LHCN-M2 (cell line): ENCODE measurements around the gene OSBPL1A. TPM values are rescaled to one million over a fixed set of nuclear protein-coding genes. Genes with fewer than 3 reads are reported as not detected.

Experiments used
- DNase-seq: peaks from one replicate; pipeline ENCODE4 v3.0.0-alpha.2; 2012; ENCODE audit warnings: low read depth
- polyA plus RNA-seq: library from polyadenylated mRNA; unstranded; fragments of >200 nt; gene quantifications from one replicate; pipeline ENCODE4 v1.2.1, GENCODE V29; 2012; ENCODE audit warnings: missing spikeins
- total RNA-seq: library from RNA; depleted of rRNA; stranded (reverse); fragments of >200 nt; gene quantifications from 2 replicates; pipeline ENCODE4 v1.2.3, GENCODE V29; 2014; rRNA removed

Gene OSBPL1A
- total RNA-seq: 13.9 and 19.2 TPM in 2 replicates
- polyA plus RNA-seq: 8.4 TPM

DNA sequence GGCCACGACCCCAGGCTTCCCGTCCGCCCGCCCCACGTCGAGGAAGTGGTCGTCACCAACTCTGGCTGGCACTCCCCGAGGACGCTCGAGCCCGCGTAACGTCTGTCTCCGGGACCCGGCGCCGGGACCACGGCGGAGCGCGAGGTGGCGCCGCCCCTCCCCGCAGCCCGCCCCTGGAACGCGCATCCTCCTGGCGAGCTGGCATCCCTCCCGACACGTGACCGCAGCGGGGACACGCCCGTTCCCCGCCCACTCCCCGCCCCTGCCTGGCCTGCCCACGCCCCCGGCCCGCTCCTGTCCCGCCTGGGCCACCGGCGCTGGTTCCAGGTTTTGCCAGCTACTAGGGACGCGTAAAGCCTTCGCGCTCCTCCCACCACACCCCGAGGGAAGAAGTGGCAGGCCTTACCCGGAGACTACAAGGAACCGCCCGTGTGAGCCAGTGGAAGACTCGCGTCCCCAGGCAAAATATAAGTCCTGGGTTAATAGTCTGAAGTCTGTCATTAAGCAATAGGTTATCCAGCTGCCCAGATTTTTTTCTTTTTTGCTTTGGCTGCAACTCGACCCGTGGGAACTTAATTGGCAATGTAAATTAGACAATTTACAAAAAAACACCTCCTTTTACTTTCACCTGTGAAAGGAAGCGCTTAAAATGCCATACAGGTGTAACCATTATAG is at the start of gene OSBPL1A:
OSBPL1A (minus strand) TSS at position 131 of the 675 bp plus-strand sequence. CDS start 20,291 bp downstream, outside the sequence.
- peak; percentile 87 for DNase-seq

DNA sequence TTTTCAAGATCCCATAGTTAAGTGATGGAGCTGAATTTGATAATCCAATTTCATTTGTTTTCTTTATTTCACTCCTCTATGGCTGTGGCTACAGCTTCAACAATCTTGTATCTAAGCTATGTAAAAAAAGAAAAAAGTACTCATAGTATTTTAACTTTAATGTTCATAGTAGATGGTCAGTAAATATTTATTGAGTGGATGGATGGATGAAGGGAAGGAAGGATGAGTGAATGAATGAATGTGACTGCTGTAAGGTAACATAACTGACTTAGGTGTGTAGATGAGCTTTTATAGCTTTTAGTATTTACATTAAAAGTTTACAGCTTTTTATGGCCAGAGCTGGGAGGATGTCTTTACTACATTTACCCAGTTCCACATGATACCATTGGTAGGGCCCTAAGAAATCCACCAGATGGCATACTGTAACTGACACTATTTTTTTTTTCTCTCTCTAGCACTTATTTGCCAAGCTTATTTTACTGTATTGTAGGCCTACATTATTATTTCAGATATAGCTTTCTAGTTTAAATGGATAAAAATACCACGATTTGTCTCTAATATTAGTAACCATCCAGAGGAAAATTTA is 49.4 kb upstream of the OSBPL1A start:
- DNase-seq: peak; percentile 5

DNA sequence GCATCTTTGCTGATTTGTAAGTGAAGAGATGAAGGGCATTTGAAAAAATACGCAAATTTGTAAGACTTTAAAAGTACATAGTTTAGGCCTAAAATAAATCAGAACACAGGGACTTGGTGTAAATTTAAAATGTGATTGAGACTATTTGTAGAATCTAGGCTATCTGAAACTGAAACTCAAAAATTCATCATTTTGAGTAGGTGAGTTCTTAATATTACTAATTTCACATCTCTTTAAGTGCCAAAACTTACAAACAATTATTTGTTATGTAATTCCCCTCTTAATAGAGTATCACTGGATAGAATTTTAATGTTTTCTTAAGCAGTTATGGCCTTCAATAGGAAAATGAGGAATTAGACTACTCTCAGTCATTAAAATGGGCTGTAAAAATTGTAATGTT is 48.8 kb upstream of the OSBPL1A start:
- DNase-seq: no peak

DNA sequence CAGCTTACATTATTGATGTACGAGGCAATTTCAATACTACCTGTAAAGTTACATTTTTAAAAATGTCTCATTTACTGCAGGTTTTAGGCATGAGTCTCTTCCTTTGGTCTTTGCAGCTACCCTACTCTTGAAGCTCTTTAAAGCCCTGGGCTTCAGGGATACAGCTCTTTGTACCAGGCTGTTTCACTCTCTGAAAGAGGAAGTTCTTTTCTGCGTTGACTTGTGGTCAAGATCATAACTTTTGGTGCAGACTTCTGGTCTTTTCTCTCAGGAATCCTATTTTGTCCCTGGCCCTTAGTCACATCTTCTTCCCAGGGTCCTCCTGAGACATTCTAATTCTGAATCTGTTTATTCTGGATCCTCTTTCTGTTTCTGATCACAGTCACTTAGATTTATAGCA is 46.2 kb upstream of the OSBPL1A start:
- DNase-seq: no peak

DNA sequence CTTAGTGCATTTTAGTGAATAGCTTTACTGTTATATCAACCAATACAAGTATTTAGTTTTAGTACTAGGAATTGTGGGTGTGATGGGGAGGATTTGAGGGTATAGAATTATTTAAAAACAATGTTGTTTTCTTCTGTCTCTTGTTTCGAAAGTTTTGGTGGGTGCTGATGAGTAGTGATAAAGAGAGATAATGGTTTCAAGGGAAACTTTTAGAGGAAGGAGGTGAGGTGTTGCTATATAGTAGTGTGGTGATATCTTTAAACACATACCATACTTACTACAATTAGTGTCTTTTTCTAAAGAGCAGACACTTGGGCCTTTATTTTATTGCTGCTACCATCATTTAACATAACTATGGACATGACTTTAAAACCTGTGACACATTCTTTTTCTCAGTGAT is 39.3 kb upstream of the OSBPL1A start:
- DNase-seq: no peak

DNA sequence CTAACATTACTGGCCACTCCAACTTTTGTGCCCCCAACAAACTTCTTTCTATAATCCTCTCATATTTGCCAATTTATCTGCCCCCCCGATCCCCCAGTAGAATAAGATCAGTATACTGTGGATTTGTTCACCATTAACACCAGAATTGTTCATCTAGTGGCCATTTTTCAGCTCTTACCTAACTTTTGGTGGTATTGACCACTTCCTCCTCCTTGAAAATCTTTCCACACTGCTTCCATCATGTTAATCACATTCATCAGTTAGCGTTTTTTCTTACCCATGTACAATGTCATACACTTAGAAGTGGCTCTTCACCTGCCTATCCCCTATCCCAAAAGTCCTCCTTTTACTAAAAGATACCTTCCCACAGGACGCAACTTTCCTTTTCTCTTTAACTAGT is 35.0 kb upstream of the OSBPL1A start:
- no peak for DNase-seq

DNA sequence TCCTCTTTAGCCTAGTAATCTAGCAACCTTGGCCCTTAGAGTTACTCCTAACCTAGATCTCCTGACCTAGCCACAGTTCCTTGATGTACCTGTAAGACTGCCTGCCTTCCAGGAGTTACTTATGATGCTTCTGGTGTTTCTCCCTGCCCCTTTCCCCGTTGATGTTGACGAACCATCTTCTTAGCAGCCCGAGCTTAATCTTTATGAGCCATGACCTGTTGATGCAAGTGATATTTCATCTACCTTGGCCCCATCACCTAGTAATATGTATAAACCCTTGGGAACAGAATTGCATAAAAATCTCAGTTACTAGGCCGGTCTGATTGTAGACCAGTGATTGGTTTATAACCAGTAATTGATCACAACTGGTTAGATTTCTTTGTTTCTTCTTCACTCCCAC is 31.6 kb upstream of the OSBPL1A start:
- no peak for DNase-seq

DNA sequence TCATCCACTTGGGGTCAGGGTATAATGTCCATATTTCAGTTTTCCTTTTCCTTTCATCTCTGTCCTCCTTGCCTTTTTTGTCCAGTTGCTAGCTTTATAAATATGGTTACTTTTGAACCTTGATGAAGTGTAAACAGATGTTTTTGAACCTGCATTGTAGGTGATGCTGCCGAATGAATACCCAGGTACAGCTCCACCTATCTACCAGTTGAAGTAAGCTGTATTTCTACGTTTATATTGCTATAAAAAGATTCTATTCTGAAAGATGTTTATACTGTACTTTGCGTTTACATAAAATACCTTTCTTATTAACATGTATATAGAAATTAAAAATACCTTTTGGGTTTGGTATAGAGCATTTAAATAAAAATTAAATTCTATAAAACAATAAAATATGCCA is 31.1 kb upstream of the OSBPL1A start:
- no peak for DNase-seq

DNA sequence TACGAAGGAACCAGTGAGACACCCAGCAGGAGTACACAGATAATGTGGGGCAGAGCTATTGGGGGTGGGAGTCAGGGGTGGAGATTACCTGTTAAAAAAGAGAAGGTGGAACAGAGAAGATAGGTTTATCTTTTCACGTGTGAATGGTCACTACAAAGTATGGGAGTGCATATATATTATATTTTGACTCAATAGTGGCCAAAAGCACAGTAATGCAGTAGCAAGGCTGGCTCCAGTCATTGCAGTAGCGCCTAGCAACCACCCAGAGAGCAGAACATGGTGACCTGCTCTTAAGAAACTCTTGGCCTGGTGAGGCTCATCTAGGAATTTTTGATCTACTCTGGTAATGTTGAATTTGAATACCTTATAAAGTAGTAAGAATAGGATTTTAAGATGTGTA is 29.9 kb upstream of the OSBPL1A start:
- DNase-seq: peak; percentile 30

DNA sequence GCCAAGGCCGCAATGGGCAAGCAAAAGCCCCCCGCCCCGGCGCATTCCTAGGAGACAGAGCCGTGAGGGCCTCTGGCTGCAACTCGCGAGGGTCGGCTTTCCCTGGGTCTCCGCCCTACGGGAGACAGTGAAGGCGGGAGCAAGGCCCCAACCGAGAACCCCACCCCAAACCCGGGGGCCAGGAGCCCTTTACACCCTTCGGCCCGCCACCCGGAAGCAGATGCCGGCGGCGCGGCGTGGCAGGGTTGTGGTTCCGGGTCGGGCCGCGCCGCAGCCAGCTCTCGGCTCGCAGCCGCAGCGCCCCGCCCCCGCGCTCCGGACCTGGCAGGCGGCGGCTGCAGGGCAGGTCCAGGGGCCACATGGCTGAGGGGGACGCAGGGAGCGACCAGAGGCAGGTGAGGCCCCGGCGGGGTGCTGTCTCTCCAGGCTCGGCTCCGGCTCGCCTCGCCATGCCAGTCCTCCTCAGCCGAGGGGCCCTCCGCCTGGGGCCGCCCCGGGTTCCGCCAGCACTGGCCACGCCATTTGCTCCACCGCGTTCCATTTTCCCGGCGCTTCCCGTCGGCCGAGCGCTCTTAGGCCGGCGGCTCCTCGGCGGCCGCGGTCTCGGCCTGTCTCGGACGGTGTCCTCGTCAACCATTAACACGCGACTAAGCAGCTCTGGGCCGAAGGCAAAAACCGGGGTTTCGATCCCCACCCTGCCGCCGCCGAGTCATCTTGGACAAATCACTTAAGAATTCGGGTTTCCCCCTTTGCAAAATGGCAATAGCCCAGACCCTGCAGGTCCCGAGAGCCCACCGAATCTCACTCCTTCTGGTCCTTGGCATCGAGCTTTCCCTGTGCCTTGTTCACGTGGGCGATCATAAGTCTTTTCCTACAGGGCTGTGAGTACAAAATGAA is 29.0 kb upstream of the OSBPL1A start, which contains the start of gene IMPACT:
IMPACT (plus strand) TSS at position 273 of the 897 bp plus-strand sequence; CDS start at position 360, 87 bp downstream.
- peak; percentile 76 for DNase-seq

DNA sequence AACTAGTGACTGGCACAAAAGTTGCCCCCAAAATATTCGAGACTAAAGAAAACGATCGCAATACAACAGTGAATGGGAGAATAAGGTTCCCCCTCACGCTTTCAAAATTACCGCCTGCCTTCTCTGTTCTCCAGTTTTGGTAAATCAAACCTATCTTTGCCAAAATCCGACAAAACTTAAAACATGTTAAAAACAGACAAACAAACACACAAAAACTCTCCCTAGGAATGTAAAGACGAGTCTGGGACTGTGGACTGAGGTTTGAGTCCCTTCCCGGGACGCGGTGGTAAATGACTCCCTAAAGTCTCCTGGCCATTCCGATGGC is 28.4 kb upstream of the OSBPL1A start:
- DNase-seq: no peak

DNA sequence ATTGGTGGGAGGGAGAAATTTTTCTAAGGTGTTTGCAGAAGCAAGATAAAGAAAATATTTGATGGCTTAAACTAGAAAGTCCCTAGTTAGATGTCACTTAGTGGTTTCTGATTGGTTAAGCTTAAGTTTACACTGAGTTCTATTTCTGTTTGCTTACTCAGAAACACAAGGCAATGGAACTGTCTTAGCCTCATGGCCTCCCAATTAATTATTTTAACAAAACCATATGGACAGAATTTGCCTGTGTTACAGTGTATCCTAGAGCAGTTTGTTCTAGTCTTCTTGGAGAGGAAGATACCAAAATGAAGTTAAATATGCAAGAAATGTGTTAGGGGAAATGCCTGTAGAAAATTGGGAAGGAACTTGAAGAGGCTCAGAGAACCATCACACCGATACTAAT is 24.2 kb upstream of the OSBPL1A start:
- DNase-seq: no peak

DNA sequence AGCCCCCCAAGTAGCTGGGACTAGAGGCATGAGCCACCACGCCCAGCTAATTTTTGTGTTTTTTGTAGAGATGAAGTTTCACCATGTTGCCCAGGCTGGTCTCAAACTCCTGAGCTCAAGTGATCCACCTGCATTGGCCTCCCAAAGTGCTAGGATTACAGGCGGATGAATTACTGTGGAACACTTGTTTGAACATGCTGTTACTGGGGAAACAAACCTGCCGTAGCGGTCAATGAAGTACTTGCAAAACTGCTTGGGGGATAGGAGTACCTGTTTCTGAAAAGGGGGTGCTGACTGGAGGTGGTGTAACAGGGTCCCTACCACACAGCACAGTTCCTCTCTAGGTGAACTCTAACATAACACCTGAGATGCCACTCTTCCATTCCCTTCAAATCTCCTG is 22.9 kb upstream of the OSBPL1A start:
- no peak for DNase-seq

DNA sequence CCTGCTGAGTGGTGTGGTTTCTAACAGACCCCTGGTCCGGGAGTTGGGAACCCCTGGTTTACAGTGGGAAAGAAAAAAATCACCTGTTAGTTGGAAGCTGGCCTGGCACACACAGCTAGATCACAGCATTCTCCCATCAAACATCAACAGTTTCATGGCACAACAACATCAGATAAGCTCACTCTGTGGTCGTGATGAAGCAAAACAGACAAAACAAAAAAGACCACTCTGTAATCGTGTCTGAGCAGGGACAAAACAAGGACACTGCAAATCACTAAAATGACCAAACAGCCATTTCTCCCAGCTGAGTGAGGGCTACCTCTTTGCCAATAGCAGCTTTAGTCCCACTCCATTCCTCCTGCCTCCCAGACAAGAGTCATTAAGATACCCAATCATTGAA is 19.9 kb upstream of the OSBPL1A start:
- no peak for DNase-seq

DNA sequence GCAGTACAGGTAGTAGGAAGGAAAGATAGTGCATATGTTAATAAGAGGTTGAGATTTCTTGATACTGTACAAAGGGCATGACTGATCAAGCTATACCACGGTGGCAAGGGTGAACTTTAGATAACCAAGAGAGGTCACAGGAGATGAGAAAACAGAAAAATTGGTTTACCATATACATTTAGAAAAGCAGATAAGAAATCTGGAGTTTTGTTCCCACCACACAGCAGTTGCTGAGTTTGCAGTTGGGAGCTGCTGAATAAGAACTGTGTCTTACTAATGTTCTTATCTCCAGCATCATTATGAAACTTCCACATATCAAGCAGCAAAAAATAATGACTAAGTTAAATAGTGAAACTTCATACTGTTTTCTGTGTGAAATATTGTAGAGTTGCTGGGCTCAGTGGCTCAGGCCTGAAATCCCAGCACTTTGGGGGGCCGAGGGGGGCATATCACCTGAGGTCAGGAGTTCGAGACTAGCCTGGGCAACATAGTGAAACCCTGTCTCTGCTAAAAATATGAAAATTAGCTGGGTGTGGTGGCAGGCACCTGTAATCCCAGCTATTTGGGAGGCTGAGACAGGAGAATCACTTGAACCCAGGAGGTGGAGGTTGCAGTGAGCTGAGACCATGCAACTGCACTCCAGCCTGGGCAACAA is 16.9 kb upstream of the OSBPL1A start:
- no peak for DNase-seq

DNA sequence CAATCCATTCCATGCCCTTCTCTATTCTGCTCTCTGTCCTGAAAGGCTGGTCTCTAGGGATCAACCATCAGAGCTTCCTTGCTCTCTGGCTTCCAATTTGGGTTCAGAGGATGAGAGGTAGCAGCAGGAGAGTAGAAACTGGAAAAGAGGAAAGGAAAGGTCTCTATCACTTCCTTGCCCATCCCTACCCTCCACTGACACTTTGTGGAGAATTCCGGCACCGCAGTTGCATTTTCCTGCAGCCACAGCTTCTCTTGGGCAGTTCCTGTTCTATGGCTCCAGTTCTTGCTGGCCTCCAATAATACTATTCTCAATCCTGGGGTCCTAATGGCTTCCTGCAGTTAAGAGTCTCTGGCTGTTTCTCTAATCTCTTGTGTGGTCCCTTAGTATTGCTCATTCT is 15.5 kb upstream of the OSBPL1A start:
- no peak for DNase-seq

DNA sequence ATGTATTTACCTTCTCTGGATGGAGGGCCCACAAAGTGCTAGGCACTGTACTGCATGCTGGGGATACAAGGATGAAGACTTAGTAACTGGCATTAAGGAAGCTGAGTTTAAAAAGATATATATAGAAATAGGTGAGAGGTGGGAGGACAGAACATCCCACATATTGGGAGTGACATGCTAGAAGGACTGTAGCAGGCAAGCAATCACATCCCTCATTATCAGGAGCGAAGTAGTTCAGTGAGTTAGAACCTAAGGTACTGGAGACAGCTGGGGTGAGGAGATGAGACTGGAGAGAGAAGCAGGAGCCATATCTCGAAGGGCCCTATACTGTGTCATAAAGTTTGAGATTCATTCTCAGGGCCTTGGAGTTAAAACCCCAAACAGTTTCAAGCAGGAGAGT is 10.9 kb upstream of the OSBPL1A start:
- DNase-seq: no peak

DNA sequence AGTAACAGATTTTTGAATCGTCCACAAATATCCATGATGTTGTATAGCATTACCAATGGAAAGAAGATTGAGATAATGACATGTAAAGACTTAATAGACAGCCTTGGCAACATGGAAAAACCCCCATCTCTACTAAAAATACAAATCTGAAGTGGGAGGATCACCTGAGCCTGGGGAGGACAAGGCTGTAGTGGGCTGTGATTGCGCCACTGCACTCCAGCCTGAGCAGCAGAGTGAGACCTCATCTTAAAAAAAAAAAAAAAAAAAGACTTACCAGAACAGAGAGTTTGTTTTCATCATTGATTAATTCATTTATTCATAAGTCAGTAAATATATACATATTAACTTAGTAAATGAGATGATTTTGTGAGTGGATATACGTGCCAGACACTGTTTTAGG is 7.0 kb upstream of the OSBPL1A start:
- no peak for DNase-seq

DNA sequence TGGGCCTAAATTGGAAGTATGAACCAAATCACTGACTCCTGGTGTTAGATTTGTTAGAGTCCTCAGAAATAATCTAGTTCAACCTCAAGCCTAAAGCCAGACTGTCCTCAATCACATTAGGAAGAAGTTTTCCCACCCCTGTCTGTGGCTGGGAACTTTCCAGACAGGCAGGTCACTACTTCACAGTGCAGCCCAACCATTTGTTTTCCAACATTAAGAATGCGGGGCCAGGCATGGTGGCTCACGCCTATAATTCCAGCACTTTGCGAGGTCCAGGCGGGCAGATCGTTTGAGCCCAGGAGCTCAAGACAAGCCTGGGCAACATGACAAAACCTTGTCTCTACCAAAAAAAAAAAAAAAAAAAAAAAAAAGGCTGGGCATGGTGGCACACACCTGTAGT is 5.5 kb upstream of the OSBPL1A start:
- no peak for DNase-seq

DNA sequence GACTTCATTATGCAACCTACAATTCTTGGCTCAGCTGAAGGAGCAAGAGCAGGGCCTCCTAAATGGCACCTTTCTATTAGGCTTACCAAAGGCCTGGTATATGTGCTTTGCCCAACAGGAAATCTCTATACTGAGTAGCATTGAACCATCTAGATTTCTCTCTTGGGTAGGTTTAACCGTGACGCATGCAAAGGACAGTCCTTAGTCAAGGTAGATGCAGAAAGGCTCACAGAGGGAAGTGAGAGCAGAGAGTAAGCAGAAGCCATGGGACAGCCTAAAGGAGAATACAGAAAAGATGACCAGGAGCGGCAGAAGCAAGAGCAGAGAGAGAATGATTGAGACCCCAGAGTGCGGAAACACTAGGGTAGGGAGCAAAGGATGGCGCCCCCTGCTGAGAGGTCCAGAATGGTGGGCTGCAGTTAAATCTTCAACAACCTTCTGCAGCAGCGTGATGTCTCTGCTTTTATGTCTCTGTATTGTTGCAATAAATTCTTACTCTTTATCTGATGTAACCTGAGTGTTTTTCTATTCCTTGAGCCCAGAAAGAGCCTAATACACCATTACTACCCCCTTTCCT is 4.7 kb upstream of the OSBPL1A start:
- DNase-seq: no peak

DNA sequence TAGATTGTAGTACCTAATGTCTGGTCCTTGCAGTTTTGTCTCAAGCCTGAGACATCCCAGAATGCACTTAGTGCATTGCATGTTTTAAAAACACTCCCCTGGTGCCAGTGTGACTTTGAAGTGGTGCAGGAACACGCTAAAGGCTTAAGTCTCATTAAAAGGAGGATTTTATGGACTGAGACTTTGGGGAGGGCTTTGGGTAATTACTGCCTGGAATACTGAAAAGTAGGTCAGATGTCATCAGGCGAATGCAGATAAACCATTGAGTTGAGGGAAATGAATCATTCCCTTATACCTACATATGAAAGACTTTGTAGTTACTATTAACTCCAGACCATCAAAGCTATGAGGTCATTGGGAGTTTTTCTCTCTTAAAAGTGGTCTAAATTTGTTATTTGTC is 3.0 kb upstream of the OSBPL1A start:
- no peak for DNase-seq

DNA sequence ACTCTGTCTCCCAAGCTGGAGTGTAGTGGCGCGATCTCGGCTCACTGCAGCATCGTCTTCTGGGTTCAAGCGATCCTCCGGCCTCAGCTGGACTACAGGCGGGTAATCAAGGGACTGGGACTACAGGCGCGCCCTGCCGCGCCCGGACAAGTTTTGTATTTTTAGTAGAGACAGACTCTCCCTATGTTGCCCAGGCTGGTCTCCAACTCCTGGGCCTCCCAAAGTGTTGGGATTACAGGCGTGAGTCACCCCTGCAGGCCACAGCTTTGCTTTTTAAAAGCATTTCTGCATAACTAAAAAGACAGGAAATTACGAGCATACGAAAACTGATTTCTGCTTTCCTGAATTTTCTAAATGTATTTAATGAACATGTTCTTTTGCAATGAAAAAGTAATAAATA is 916 bp upstream of the OSBPL1A start:
- no peak for DNase-seq
